HG03135 (cell line): ENCODE measurements around the gene KRT73.

Experiments used
- ATAC-seq: cut with Tn5 transposase; IDR thresholded peaks from one replicate; pipeline ENCODE4 v1.9.1; 2021; ENCODE audit warnings: mild to moderate bottlenecking, moderate library complexity; ENCODE audit not compliant: unreplicated experiment

Gene KRT73

GRCh38 chr12:52627395-52628110 lies 9.2 kb upstream of the KRT73 start:
- no peak for ATAC-seq

DNA sequence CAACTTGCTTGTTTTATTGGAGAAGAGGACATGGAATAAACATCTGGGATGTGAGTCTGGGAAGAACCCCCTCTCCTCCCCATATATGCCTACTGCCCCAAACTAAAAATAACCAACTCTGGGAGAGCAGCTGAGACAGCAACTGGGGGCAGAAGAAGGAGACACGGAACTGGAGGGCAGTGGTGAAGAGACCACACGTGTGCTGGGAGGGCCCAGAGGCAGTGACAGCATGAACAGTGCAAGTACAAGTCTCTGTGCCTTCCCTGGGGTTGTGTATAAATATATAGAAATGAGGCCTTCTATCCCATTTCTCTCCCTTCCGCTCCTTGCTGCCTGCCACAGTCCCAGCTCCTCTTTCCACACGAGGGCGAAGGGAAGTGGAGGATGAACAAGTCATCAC lies 4.0 kb upstream of the KRT73 start:
- no peak for ATAC-seq

- ATAC-seq: no peak
Measured at GRCh38 chr12:52618866-52619265, 507 bp upstream of the KRT73 start.

DNA sequence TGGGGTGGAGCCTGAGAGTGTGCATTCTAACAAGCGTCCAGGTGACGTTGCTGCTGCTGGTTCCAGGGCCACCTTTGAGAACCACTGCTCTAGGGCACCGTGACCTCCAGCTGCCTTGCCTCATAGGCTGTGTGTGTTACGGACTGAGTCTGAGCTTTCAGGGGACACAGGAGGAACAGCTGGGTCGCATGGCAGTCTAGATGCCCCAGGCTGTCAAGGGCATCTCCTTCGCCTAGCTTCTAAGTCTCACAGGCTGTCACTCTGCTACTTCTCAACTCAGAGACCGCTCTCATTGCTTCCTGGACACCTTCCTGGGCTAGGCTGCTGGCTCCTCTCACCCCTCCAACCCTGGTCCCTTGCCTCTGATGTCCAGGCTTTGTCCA lies 965 bp downstream of the KRT73 start:
- no peak for ATAC-seq

DNA sequence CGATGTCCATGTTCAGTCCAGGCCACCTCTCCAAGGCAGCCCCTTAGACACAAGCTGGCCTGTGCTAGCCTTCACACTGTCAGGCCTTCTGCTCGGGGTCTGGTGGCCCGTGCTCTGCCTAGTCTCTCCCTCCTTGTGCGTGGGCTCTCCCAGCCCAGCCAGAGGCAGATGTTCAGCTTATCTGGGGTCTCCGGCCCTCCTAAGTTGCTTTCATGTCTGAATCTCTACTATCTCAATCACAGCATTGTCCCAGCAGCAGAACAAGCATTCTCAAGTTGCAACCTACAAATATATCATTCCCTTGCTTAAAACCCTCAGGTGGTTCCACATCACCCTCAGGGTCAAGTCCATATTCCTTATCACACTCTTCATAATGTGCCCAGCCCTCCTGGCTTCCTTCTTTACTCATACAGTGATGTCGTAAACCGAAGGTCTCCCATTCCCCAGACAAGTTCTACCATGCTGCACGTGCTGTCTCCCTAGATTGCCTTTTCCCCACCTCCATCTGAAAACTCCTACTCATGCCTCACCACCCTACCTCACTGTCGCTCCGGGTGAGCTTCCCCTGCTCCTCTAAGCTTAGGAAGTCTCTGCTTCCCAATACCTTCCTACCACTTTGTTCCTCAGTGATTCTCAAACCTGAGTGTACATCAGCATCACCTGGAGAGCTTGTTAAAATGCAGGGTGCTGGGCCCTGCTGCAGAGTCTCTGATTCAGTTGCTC lies 1.5 kb downstream of the KRT73 start:
- no peak for ATAC-seq

DNA sequence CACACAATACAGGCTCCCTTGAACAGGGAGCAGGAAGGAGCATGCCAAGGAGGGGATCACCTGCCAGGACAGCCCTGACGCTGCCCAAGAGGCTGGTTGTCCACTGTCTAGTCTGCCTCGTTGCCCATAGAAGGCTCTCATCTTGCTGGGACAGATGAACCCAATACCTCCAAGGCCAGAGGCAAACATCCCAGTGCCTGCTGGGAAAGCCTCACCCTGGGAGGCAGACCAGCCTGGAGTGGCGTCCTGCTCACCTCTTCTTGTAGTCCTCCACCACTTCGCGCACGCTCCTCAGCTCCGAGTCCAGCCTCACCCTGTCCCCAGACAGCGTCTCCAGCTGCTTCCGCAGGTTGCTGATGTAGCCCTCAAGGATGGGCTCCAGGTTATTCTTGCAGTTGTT lies 2.4 kb downstream of the KRT73 start:
- no peak for ATAC-seq

- ATAC-seq: no peak
Measured at GRCh38 chr12:52615208-52615868, 3.0 kb downstream of the KRT73 start.

GRCh38 chr12:52614381-52615207 lies 3.8 kb downstream of the KRT73 start:
- no peak for ATAC-seq

DNA sequence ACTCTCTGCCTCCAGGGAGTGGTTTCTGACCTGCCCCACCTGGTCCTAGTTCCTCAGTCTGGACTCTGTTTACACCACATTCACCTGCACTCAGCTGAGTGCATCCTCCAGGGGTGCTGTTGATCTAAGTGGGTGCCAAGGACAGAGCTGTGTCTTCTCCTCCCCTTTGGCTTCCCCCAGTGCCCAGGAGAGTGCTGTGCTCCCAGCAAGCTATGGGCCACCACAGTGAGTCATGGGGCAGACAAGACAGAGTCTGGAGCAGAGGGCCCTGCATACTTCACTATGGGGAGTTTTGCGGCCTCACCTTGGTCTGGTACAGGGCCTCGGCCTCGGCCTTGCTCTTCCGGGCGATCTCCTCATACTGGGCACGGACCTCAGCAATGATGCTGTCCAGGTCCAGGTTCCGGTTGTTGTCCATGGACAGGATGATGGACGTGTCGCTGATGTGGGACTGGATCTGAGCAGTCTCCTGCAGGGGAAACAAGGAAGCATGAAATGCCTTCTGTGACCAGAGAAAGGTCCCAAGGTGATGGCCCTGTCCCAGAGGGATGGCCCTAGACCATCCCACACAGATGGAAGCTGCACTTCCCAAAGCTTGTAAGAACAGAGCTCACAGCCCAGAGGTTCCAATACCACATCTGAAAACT lies 4.9 kb downstream of the KRT73 start:
- no peak for ATAC-seq

DNA sequence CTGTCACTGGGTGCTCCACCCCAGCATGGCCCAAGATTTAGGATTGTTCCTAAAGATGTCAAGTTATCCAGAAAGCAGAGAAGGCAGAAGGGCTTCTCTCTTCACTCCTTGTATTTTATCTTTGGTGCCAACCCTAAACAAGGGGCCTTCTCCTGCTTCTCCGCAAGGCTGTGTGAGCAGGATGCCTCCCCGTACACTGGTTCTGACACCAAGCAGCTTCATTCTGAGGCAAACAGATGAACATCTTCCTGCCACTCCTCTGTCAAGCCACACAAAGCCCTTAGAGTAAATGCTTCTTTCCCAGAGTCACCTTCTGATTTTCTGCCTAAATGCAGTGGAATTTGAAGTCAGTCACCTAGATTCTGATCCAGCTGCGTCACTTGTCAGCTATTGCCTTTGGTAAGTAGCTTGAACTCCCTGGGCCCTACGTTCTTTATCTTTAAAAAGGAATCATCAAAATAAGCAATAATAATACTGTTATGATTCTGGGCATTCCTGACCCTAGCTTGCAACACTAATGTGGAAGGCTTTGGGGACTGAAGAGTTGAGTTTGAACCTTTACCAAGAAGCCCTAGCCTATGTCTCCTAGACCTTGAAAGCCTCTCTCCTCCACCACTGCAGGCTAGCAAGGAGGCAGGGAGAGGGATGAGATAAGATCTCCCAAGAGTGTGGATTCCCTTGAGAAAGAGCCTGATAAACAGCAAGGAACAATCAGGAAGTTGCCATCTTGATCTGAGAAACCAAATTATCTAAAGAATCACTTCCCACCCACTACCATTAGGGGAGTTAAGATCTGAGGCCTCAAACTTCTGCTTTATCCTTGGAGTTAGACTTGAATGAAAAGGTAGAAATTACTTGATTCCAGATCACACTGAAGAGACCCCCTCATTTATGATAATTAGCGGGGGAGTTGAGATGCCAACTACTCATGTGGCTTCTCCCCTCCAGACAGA lies 5.7 kb downstream of the KRT73 start:
- ATAC-seq: no peak

DNA sequence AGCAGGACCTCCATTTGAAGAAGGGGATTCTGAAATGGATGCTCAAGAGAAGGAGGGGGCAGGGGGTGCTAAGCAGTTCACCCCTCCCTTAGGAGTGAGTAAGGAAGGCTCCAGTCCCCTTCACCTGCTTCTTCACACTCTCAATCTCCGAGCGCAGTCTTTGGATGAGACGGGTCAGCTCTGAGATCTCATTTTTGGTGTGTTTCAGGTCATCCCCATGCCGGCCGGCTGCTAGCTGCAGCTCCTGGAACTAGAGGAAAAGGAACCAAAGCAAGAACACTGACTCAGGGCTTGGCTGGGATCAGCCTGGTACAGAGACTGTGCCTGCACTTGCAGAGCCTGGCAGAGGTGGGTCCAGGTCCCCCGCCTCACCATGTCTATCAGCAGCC lies 7.3 kb downstream of the KRT73 start:
- ATAC-seq: no peak

DNA sequence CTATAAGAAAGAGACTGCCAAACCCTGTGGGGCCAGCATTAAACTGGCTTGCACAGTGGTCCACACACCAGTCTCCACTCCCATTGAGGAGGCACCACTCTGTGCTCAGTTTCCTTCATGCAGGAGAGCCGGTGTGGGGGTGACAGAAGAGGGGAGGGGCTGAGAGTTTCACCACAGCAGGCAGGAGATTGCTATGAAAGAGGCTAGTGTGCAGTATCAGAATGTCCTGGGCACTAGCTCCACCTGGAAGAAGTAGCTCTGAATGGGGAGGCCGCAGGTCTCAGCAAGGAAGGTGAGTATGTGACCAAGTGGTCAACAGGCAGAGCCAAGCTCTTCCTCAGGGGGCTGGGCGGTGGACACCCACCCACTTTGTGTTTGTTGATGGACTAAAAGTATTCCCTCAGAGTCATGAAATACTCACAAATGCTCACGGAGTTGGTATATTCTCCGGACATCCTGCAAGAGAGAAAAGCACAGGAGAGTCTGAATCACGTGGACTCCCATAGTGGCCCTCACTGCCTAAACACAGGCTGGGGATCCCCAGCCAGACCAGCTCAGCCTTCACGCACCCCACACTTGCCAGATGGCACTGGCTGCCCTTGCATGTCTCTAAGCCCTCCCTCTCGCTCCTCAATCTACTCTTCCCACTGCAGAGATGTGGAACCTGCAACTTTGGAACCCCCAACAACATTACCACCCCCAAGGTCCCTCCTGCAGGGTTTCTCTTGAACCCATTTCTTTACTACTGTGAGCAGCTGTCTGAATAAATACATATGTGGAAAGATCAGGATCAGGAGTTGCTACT lies 9.3 kb downstream of the KRT73 start:
- no peak for ATAC-seq

DNA sequence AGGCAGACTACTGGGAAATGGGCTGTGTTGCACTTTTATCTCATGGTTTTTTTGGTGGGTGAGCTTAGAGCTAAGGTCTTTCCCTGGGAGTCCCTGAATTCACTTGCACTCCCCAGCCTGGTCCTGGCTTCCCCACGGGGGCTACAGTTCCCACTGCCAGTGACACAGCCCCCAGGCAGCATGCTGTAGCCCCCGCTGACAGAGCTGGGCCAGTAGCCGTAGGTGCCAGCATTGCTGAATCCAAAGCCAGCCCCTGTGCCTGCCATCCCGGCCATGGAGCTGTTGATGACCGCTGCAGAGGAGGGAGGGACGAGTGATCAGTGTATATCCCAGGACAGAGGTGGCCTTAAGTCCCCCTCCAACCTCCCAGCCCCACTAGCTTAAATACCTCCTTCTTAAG lies 10.2 kb downstream of the KRT73 start:
- no peak for ATAC-seq

DNA sequence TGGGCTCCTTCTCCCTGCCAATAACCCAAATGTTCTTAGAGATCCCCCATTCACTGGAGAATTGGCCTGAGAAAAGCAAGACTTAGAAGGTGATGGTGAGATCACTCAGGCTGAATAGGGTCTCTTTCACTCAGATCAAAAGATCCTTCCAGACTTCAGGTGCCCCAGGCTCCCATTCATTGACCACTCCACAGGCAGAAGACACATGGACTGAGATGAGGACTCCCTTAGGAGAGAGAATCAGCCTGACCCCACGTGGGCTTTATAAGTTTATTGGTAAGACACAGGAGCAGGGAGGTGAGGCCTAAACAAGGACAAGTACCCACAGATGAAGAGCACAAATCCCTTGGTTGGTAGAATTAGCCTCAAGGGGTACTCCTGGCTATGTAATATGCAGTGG lies 11.0 kb downstream of the KRT73 start:
- ATAC-seq: no peak

- no peak for ATAC-seq
Measured at GRCh38 chr12:52606581-52607218, 11.7 kb downstream of the KRT73 start.

DNA sequence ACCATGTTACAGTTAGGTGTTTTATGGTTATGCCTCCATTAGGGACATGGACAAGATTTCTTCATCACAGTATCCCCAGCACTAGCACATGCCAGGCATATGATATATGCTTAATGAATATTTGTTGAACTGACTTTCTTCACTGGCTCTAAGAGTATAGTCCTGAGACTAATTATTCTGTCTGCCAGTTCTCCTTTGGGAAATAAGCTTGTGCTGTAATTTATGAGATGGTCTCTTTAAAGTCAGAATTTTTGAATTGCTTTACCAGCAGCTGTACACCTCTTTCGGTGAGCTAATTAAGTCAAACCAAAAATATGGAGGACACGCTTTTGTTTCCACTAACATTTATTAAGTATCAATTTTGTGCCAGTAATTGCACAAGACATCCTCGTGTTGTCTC lies 12.3 kb downstream of the KRT73 start:
- ATAC-seq: no peak

GRCh38 chr12:52605542-52605941 lies 12.8 kb downstream of the KRT73 start:
- no peak for ATAC-seq

- ATAC-seq: no peak
Measured at GRCh38 chr12:52604859-52605258, 13.5 kb downstream of the KRT73 start.
